ENCODE measurements around the gene MROH9.

DNA sequence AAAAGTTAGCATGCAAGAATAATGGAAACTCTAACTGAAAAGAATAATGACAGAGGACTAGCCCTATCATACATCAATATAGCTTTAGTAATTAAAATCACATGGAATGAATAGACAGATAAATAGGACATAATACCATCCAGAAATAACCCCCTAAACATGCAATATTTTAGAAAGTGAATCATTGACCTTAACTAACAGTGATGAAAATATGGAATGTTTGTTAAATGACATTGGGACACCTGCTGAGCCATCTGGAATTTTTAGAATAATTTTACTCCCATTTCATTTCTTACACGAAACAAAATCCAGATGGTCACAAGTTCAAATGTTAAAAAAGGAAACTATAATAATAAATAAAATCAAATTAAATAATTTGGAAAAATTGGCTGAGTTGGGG is 102.3 kb downstream of the MROH9 start:
- TF ChIP-seq CTCF (optimal IDR thresholded peaks at IDR 0.05 in 1 of 3, IDR thresholded peaks at IDR 0.05 in 1 of 3, conservative IDR thresholded peaks at IDR 0.05 in 1 of 3; ENCODE audit: extremely low read depth in 1 of 3, insufficient read depth in 2 of 3, low read length in 3 of 3) (no peak), EZH2 (IDR thresholded peaks at IDR 0.05; ENCODE audit: low read length) (no peak)
